GM10248 (cell line): ENCODE results near the gene LNPEP.

Experiments
- CTCF ChIA-PET: fragments of 300-600 bp; sonication (Branson Sonifier 250); formaldehyde crosslinking; extraction: SDS; loops from one replicate; lab custom pipeline; 2021; ENCODE audit warnings: antibody characterized with exemption; lab: Yijun Ruan, JAX
- POLR2A ChIA-PET: fragments of 350-650 bp; sonication (Branson Sonifier 250); formaldehyde crosslinking; extraction: SDS; loops from one replicate; lab custom pipeline; 2020; ENCODE audit warnings: antibody characterized with exemption; lab: Yijun Ruan, JAX
- DNase-seq: peaks from one replicate; pipeline ENCODE4 v3.0.0; 2012; ENCODE audit errors: extremely low spot score
- CTCF ChIP-seq: IDR thresholded peaks from 2 replicates; pipeline ENCODE4 v1.5.1; 2012; ENCODE audit warnings: mild to moderate bottlenecking, low read depth; ENCODE audit errors: extremely low read depth, missing control alignments, control extremely low read depth

Gene LNPEP

GRCh38 chr5:96995419-96995818 lies 59.5 kb downstream of the LNPEP start:
- CTCF ChIA-PET = interaction anchor here (1.0 to 5.3 kb wide), 4 partner anchors 9 to 185 kb away, joined by 3 to 36 read pairs (median 3); no protein-coding TSS in a partner anchor

GRCh38 chr5:96997265-96997859 lies 61.5 kb downstream of the LNPEP start:
- peak; percentile 26 for TF ChIP-seq CTCF
- peak; percentile 13 for DNase-seq
- ChIA-PET CTCF (interaction anchor here (0.7 to 5.3 kb wide), 22 partner anchors 10 to 1775 kb away, joined by 3 to 36 read pairs (median 3); partner anchors contain the start of gene LIX1), POLR2A (no interaction called here)

More at GRCh38 chr5:96995419-96995818, 59.5 kb downstream of the LNPEP start:
- DNase-seq = no peak
- TF ChIP-seq CTCF = no peak
- POLR2A ChIA-PET = no interaction called here

- ChIA-PET POLR2A (no interaction called here), CTCF (interaction anchor here (5.3 kb wide), 1 partner anchor 163 kb away, joined by 36 read pairs; no protein-coding TSS in a partner anchor)
- no peak for DNase-seq
- TF ChIP-seq CTCF = no peak
Measured at GRCh38 chr5:96999856-97000255, 64.0 kb downstream of the LNPEP start.

GRCh38 chr5:97000391-97000790 lies 64.5 kb downstream of the LNPEP start:
- ChIA-PET POLR2A (no interaction called here), CTCF (no interaction called here)
- no peak for TF ChIP-seq CTCF
- no peak for DNase-seq

GRCh38 chr5:97002983-97003382 lies 67.1 kb downstream of the LNPEP start:
- POLR2A ChIA-PET = no interaction called here

More at GRCh38 chr5:97002983-97003382, 67.1 kb downstream of the LNPEP start:
- DNase-seq = no peak
- no peak for TF ChIP-seq CTCF
- CTCF ChIA-PET = interaction anchor here (1.3 to 2.3 kb wide), 4 partner anchors 9 to 251 kb away, joined by 3 to 9 read pairs (median 4); no protein-coding TSS in a partner anchor
